DOHH2 (cell line): ENCODE data around the gene KCNC1.

Experiments
- H3F3A ChIP-seq: fragments of 200-600 bp; sonication (generic), shearing (Covaris generic); 2 replicates; pipeline ENCODE4 v1.6.0; 2016; ENCODE audit warnings: antibody characterized with exemption, mild to moderate bottlenecking; ENCODE audit not compliant: control insufficient read depth, insufficient read depth
- H3K27ac ChIP-seq: fragments of 200-600 bp; sonication (generic); 2 replicates; pipeline ENCODE4 v1.5.1; 2014; ENCODE audit warnings: low read depth, mild to moderate bottlenecking, low read length, moderate library complexity
- H3K27me3 ChIP-seq: fragments of 200-600 bp; sonication (generic); 2 replicates; pipeline ENCODE4 v1.6.1; 2014; ENCODE audit warnings: mild to moderate bottlenecking, low read length, mixed read lengths; ENCODE audit not compliant: control insufficient read depth
- H3K36me3 ChIP-seq: fragments of 200-600 bp; sonication (generic); 2 replicates; pipeline ENCODE4 v1.6.1; 2014; ENCODE audit warnings: mild to moderate bottlenecking, low read length, moderate library complexity, mixed read lengths; ENCODE audit not compliant: control insufficient read depth
- H3K4me1 ChIP-seq: fragments of 200-600 bp; sonication (generic); 2 replicates; pipeline ENCODE4 v1.6.1; 2014; ENCODE audit warnings: mild to moderate bottlenecking, low read length, mixed read lengths; ENCODE audit not compliant: control insufficient read depth
- H3K4me2 ChIP-seq: fragments of 200-600 bp; sonication (generic); 2 replicates; pipeline ENCODE4 v1.6.0; 2014; ENCODE audit warnings: mild to moderate bottlenecking, low read length, moderate library complexity
- H3K4me3 ChIP-seq: fragments of 200-600 bp; sonication (generic); 2 replicates; pipeline ENCODE4 v1.5.1; 2014; ENCODE audit warnings: mild to moderate bottlenecking, low read length, mixed read lengths
- H3K79me2 ChIP-seq: fragments of 200-600 bp; sonication (generic); 2 replicates; pipeline ENCODE4 v1.6.1; 2014; ENCODE audit warnings: mild to moderate bottlenecking, low read length, mixed read lengths; ENCODE audit not compliant: control insufficient read depth
- H3K9me2 ChIP-seq: fragments of 200-600 bp; sonication (generic); replicated peaks from 2 replicates; pipeline ENCODE4 v1.6.1; 2014; ENCODE audit warnings: mild to moderate bottlenecking, low read length, mixed read lengths; ENCODE audit not compliant: control insufficient read depth
- H3K9me3 ChIP-seq: fragments of 200-600 bp; sonication (generic); 2 replicates; pipeline ENCODE4 v1.6.1; 2014; ENCODE audit warnings: antibody characterized with exemption, low read length, mixed read lengths; ENCODE audit not compliant: control insufficient read depth, insufficient read depth
- H4K20me1 ChIP-seq: fragments of 200-600 bp; sonication (generic); 2 replicates; pipeline ENCODE4 v1.6.0; 2014; ENCODE audit warnings: low read depth, mild to moderate bottlenecking, antibody characterized with exemption, low read length, moderate library complexity; ENCODE audit not compliant: control insufficient read depth, insufficient read depth
- CTCF ChIP-seq: fragments of 200-600 bp; sonication (generic); IDR thresholded peaks from one replicate; pipeline ENCODE4 v1.5.1; 2014; ENCODE audit warnings: antibody characterized with exemption, mild to moderate bottlenecking, low read depth, low read length; ENCODE audit not compliant: poor library complexity, severe bottlenecking
- EZH2phosphoT487 ChIP-seq: fragments of 200-600 bp; sonication (generic); IDR thresholded peaks from 2 replicates; pipeline ENCODE4 v1.6.1; 2017; ENCODE audit warnings: borderline replicate concordance, mild to moderate bottlenecking, antibody characterized with exemption, low read length, moderate library complexity, mixed read lengths

KCNC1 gene

GRCh38 chr11:17814546-17814945 is 80.0 kb downstream of the KCNC1 start:
- Histone ChIP-seq H3K27ac (no peak overlapping the region), H3K9me3 (no peaks in the 10 kb centered on the region), H3K4me2 (no peak overlapping the region), H3K36me3 (no peaks in the 10 kb centered on the region), H3K27me3 (no peaks in the 10 kb centered on the region), H3F3A (no peaks in the 10 kb centered on the region), H4K20me1 (no peaks in the 10 kb centered on the region), H3K4me1 (no peaks in the 10 kb centered on the region), H3K4me3 (no peak overlapping the region), H3K79me2 (no peaks in the 10 kb centered on the region), H3K9me2 (no peaks in the 10 kb centered on the region)
- TF ChIP-seq CTCF: no peak

- no peaks in the 10 kb centered on the region for H3F3A ChIP-seq
- H3K9me3 ChIP-seq: no peaks in the 10 kb centered on the region
- H3K4me1 ChIP-seq: no peaks in the 10 kb centered on the region
- H3K27me3 ChIP-seq: no peaks in the 10 kb centered on the region
- H3K27ac ChIP-seq: no peak overlapping the region
- TF ChIP-seq EZH2phosphoT487: no peak
- no peak for TF ChIP-seq CTCF
- no peaks in the 10 kb centered on the region for H3K9me2 ChIP-seq
- H3K4me2 ChIP-seq: no peak overlapping the region
- H3K4me3 ChIP-seq: no peak overlapping the region
- H3K79me2 ChIP-seq: no peaks in the 10 kb centered on the region
- no peaks in the 10 kb centered on the region for H3K36me3 ChIP-seq
- H4K20me1 ChIP-seq: no peaks in the 10 kb centered on the region
Observed at GRCh38 chr11:17816232-17816931, 81.8 kb downstream of the KCNC1 start.

GRCh38 chr11:17821648-17822400 is 87.2 kb downstream of the KCNC1 start:
- Histone ChIP-seq H3K4me3 (no peak overlapping the region), H3K9me2 (no peaks in the 10 kb centered on the region), H3K4me1 (no peaks in the 10 kb centered on the region), H3K27me3 (no peaks in the 10 kb centered on the region), H3F3A (no peaks in the 10 kb centered on the region), H4K20me1 (peaks cover 3% of the 10 kb centered on the region; the same call in 1 of the 2 replicates), H3K36me3 (no peaks in the 10 kb centered on the region), H3K9me3 (no peaks in the 10 kb centered on the region), H3K27ac (no peak overlapping the region), H3K4me2 (no peak overlapping the region), H3K79me2 (no peaks in the 10 kb centered on the region)
- TF ChIP-seq EZH2phosphoT487 (no peak), CTCF (no peak)
